ENCODE results near the gene SPATA3.
A peak's percentile ranks its signal among the peaks of the same experiment; 100 is the strongest.

Gene SPATA3

DNA sequence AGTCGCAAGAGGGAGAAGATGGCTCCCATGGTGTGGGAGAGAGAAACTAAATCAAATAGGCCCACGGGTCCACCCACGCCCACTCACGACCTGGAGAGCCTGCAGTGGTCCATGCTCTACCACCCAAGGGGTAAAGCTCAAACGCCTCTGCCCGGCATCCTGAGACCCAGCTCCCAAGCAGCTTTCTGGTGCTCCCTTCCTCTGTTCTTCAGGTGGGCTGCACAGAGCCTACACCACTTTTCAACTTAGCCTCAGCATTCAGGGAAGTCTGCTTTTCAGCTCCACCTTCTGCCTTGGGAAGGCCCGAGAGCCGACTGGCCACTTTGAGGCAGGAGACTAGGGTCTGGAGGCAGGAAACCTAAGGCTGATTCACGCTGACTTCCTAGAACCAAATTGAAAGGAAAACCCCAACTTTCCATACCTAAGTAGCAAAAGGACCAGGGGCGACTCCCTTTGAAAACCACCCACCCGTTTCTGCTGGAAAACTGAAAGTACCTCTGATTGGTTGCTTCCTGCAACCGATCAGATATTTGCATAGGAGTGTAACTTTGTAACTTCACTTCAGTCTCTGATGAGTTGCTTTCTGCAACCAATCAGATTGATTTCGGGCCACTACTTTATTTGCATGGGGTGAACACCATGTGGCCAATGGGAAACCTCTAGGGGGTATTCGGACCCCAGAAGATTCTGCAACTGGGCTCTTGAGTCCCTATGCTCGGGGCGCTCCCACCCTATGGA, 26.8 kb upstream of the SPATA3 start:
- no peak for DNase-seq

DNA sequence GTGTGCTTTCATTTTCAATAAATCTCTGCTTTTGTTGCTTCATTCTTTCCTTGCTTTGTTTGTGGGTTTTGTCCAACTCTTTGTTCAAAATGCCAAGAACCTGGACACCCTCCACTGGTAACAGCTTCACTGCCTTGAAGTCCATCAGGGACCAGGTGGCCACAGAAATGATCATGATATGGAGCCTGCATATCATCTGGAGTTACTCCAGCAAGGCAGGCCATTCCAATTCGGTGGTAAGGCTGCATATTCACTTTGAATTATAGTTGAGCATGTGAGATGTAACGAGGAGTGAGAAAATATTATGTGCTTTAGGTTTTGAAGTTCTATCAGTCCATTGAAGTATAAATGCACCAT, 26.3 kb upstream of the SPATA3 start:
- DNase-seq: no peak

DNA sequence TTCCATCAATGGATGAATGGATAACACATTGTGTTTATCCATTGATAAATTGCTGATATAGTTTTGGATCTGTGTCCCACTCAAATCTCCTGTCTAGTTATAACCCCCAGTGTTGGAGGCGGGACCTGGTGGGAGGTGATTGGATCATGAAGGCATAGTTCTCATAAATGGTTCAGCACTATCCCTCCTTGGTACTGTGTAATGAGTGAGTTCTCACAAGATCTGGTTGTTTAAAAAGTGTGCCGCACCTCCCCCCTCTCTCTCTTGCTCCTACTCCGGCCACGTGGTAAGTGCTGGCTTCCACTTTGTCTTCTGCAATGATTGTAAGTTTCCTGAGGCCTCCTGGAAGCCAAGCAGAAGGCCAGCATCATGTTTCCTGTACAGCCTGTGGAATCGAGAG, 23.9 kb upstream of the SPATA3 start:
- no peak for DNase-seq

DNA sequence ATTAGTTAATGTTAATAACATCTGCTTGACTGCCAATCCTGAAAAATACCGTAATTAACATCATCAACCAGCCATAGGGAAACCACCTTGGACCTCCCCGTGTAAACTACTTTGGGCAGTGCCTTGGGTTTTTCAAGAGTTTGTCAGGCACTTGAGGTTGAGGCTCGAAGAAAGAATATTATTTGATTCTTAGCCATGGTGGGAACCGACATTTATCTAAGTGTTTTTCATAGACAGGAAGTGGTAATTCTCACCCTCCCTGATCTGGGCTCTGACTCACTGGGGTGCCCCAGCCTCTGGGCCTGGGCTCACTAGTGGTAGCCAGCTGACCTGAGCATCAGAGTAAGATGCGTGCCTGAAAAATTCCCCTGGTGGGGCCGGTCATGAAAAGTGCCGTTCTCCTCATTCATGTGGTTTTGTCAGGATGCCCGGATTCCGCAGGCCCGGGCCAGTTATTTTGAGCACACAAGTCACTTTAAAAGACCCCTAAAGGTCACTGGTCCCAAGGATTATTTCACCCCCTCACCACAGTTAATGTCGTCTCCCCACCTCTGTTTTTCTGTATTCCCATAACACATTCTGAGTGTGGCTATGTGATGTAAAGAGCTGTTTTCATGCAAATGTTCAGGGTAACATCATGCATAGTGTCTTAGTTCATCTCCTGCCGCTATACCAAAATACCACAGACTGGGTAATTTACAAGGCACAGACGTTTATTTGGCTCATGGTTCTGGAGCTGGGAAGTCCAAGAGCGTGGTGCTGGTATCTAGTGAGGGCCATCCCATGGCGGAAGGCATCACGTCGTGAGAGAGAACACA, 21.6 kb upstream of the SPATA3 start:
- DNase-seq: peak; percentile 52 to 61

DNA sequence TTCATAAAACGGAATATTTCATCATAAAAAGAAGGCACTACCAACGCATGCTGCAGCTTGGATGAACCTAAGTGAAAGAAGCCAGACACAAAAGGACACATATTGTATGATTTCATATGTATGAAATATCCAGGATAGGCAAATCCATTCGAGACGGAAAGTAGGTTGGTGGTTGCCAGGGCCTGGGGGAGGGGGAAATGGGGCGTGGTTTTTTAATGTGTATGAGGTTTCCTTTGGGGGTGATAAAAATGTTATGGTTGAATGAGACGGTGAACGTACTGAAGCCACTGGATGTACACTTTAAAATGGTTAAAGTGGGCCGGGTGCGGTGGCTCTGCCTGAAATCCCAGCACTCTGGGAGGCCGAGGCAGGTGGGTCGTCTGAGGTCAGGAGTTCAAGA, 20.0 kb upstream of the SPATA3 start:
- DNase-seq: no peak

DNA sequence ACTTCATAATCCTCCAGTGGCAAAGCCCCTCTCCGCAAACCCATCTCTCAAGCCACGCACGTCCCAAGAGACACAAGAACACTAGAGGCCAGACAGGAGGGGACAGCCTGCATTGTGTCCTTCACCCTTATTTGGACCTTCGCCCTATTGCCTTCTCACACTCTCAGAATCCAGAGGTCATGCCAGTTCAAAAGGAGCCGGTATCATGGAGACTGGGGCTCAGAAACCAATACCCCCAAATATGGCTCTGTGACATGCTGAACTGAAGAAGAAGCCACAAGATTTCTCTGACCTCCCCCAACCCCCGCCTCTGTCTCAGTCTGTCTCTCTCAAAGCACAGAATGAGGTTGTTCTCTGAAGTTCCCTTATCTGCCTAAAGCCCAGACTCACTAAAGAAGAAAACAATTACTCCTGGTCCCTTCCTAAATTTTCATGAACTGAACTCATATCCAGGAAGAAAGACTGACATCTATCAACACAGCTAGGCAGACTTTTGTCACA, 19.2 kb upstream of the SPATA3 start:
- no peak for DNase-seq

DNA sequence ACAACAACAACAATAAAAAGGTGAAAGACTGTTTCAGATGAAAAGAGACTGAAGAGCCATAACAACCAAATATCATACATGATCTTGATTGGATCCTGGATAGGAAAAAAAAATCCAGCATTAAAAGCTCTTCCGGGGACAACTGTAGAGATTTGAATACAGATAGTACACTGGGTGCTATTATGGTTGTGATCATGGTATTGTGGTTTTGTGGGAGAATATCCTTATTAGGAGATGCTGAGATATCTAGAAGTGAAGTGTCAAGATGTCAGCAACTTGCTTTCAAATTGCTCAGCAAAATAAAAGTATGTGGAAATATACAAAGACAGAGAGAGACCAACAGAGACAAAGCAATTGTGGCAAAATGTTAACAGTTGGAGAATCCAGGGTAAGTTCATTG, 15.5 kb upstream of the SPATA3 start:
- DNase-seq: no peak

DNA sequence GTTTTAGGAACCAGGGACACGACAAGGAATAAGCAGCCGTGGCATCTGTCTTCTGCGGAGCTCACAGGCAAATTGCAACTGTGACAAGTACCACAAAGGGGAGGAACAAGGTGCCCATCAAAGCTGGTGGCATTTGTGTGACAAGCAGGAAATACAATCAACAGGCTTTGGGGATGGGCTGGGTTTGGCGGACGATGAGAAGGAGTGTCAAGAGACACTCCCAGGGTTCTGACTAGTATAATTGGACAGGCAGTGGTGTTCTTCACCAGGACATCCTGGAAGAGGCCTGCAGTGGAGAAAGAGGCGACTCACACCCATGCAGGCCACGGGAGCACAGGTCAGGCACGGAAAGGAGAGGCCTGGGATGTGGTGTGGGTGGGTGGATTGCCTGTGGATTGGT, 14.2 kb upstream of the SPATA3 start:
- no peak for DNase-seq

DNA sequence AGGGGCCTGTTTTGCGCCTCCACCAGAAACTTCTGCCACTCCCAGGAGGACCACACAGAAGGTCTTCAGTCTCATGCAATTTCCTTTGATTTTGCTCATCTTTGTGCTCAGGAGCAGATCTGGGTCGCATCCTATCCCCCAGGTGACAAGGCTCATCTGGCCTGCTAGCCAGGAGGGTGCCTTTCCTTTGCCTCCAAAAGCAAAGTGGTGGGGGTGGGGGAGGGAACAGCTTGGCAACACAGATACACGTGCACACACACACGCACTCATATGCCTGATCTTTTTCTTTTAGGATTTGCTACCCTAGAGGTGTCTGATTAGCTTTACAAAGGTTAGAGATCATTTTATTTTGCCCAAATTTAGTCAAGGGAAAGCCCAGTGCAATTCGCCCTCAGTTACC, 13.8 kb upstream of the SPATA3 start:
- no peak for DNase-seq

DNA sequence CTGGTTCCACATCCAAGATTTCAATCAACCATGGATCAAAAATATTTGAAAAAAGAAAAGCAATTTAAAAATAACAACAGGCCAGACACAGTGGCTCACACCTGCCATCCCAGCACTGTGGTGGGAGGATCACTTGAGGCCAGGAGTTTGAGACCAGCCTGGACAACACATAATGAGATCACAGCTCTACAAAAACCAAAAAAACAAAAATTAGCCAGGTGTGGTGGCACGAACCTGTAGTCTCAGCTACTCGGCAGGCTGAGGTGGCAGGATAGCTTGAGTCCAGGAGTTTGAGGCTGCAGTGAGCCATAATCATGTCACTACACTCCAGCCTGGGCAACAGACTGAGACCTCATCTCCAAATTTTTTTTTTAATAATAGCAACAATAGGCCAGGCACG, 13.4 kb upstream of the SPATA3 start:
- DNase-seq: no peak

DNA sequence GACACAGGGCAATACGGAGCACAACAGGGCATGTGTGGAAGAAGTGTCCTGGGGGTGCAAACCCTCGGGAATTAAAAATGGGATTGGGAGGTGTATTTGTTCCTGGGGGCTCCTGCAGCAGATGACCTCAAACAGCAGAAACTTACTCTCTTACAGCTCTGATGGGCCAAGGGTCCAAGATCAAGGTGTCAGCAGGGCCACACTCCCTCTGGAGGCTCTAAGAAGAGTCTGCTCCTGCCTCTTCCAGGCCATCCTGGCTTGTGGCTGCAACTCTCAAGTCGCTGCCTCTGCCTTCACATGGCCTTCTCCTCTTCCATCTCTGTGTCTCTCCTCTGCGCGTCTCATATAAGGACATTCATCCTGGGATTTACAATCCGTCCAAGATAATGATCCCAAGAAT, 12.4 kb upstream of the SPATA3 start:
- no peak for DNase-seq

DNA sequence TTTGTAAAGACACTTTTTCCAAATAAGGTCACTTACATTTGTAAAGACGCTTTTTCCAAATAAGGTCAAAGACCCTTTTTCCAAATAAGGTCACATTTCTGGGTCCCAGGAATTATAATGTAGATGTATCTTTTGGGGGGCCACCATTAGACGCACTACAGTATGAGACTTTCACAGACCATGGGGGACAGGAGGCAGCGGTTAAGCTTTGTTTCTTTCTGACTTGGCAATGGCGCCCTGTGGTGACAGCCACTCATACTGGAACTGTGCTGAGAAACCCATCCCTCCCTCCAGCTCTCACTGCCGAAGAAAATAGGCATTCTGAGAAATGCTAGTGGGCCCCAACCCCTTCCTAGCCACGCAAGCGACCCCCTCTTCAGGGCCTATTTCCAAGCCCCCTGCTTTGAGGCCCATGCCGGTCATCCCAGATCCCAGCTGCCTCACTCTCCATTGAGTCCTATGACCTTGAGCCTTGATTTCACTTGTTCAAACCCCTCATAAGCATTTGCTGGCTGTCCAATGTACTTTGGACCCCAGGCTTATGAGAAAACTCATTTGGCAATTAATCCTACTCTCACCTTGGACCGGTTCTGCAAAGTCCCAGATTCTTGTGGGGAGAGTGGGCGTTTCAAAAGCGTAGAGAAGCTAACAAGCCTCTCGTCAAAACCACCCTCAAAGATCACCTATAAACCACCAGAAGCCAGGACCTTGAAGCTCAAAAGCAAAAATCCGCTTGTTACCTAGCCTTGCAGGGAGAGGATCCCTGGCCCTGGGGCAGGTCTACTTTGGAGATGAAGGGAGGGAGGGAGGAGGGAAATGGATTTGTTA, 11.3 kb upstream of the SPATA3 start:
- DNase-seq: no peak

DNA sequence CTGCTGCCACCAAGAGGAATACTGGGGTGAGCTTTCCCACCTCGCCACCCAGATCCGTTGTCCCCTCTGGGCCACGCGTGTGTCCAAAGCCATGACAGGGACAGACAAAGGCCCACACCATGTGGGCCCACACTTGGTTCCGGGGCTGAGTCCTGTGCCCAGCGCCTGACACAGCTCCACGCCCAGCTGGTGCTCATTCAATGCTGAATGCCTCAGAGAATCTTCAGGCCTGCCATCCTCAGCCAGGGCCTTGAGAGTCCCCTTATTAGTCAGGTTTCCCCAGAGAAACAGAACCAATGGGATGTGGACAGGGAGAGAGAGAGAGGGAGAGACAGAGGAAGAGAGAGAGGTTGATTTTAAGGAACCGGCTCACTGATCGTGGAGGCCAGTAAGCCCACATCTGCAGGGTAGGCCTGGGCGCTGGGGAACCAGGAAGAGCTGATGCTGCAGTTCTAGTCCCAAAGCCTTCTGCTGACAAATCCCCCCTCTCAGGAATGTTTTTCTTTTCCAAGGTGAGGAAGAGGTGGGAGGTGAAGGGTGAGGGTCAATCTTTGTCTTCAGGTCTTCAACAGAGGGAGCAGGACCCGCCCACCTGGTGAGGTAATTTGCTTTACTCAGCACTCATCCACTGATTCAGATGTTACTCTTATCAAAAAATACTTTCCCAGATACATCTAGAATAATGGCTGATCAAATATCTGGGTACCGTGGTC, 10.2 kb upstream of the SPATA3 start:
- no peak for DNase-seq

DNA sequence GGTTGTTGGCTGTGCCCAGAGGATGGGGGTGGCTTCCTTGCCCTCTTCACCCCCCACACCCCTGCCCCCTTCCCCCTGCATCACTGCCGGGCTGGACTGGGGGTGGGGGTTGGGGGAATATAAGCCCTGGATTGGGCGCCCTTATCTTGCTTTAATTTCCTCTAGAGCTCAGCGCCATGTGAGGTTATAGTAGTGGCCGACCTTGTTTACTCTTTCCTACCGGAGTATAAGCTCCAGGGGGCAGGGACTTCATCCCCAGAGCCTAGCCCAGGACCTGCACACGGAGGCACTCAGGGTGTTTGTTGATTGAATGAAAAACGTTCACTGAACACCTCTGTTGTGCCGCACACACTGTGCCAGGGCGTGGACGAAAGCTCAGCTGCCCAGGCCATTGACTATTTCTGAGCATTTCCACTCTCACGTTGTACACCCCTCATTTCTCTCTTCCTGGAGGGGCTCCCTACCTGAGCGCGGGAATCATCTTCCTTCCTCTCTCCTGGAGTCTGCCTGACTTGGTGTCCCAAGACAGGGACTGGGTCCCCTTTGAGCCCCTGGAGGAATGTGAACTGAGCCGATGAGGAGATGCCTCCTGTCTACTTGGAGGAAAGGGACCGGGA, 9.3 kb upstream of the SPATA3 start:
- DNase-seq: no peak

DNA sequence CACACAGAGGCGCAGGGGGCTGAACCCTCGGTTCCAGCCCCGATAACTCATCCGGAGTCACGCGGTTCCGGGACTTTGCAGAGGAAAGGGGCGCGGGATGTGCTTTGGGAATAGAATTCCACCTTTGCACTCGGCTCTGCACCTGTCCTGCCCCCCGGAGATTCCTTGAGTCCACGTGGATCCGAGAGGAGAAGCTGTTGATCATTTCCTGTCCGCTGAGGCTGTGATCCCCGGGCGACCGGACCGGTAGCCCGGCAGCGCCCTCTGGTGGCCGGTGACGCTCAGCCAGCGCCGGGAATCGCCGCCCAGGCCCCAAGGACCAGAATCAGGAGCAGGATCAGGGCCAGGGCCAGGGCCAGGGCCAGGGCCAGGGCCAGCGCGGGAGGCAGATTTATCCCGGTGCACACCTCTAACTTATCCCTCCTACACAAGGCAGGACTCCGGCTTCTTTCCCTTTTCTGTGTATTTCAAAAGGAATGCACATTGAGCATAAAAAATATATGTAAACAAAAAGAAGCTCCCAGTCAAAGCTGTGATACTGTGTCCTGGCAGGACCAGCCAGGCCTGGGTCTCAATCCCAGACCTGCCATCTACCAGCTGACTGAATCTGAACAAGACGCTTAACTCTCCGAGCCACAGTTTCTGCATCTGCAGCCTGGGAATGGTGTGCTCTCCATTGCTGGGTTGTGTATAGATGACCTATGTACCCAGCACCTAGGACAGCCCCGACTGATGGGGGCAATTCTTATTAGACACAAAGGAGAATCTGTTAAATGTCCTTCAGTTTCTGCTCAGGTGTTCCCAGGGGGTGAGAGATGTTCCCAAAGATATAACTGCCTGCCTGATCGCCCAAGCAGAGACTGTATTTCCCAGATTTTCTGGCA, 8.5 kb upstream of the SPATA3 start:
- DNase-seq: peak; percentile 75 to 80

DNA sequence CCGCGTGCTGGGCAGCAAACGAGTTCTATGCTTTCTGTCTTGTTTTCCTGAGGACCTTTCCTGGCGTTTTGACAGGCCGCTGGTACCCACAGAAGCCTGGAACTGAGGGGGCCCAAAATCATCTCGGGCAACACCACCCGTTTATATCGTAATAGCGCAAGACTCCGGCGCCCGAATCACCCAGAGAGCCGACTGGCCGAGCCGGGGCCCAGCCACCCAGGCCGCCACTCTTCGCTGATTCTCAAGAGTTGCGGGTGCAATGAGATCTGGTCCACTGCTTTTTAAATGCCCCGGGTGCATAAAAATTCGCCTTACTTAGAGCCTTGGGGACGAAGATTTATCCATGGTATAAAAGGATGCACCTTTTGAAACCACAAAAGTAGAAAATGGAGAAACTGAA, 6.2 kb upstream of the SPATA3 start:
- DNase-seq: no peak

DNA sequence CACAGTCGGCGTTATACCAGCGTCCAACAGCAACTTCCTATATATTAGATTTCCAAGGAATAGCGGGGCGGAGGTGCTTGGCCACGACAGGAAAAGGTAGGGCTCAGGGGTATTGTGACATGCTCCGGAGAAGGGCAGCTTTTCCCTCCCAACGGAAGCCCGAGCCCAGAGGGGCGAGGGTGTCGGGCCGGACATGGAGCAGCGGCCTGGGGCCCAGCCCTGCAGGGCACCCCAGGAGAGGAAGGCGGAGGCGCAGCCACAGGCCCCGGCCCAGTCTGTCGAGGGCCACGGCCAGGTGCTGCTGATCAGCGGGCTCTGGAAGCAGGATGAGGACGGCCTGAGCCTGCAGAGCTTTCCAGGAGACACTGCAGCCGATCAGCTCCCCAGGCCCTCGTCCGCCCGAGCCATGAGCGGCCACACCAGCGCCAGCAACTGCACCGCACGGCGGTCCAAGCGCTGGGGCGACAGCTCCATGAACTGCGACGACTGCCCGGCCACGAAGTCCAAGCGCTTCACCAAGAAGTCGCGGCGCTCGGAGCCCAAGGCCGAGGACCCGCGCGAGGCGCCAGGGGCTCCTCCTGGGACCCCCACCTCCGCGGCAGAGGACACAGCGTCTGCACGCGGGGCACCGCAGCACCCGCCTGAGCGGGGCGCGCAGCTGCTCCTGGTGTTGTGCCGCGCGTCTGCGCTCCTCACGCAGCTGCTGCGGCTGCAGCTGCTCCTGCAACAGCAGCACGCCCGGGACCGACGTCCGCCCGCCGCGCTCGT, 5.6 kb upstream of the SPATA3 start:
- no peak for DNase-seq

DNA sequence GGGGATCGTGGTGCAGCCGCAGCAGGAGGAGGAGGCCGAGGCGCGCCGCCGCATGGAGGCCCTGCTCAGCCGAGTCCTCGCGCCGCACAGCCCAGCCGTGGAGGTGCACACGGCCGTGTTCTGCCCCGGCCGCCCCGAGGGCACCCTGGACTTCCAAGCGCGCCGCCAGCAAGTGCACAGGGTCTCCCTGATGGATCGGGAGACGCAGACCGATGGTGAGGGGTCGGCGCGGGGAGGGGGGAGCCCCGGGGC, 5.1 kb upstream of the SPATA3 start:
- DNase-seq: no peak

DNA sequence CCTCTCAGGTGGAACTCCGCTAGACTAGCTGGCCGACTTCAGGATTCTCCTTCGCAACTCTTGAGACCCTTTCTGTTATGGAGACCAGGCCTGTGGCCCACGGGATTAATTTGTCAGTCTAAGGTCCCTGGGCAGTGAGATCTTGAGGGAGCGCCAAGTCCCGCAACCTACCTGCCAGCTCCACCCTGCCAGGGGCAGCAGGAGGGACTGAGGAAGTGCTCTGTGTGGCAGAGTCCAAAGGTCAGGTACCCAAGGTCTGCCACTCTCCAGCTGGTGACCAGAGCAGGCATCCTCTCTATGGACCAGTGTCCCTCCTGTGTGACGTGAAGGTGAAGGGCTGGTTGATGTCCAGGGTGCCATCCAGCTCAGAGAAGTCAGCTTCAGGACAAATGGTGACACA, 4.3 kb upstream of the SPATA3 start:
- no peak for DNase-seq

DNA sequence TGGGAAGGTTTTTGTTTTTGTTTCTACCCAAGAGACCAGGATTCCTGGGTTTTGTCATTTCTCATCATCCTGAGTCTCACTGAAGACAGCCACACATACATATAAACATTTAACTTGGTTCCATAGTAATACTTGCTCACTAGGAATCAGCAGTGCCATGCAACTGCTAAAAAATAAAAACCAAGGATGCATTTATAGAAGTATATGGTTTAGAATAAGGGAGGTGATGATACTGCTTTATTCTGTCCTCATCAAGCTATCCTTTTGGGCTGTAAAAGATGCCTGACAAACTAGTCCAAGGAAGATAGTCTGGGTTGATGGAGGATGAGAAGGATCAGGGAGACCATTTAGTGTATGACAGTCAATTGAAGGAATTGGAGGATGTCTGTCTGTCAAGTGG, 740 bp downstream of the SPATA3 start:
- no peak for DNase-seq

DNA sequence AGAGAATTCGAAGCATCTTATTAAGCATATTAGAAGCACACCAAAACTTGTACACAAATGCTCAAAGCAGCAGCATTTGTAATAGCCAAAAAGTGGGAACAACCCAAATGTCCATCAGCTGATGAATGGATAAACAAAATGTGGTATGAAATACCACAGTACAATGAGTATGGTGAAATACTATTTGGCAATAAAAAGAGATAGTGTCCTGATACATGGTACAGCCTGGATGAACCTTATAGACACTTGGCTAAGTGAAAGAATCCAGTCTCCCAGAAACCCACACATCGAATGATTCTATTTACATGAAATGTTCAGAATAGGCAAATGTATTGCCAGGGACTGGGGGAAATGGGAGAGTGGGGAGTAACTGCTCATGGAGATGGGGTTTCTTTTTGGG, 3.0 kb downstream of the SPATA3 start:
- DNase-seq: no peak
